Transverse colon (tissue), 4 donors: ENCODE data around the gene GIMAP4.

ENCODE experiments used
- CTCF ChIP-seq, 5 experiments: fragments of 200-600 bp in 3 of 5; fragments of 450-650 bp in 2 of 5; sonication (generic) in 3 of 5; IDR thresholded peaks; 1 replicate in 2 of 5; 2 replicates in 3 of 5; pipeline ENCODE4 v1.5.1; 2016 to 2017; ENCODE audit warnings: antibody characterized with exemption in 5 of 5, inconsistent platforms in 3 of 5, mild to moderate bottlenecking in 2 of 5, moderate library complexity in 1 of 5
- POLR2AphosphoS5 ChIP-seq, 3 donors: sonication (generic); formaldehyde crosslinking; IDR thresholded peaks; one replicate each; pipeline ENCODE4 v1.6.1; 2016; ENCODE audit warnings: antibody characterized with exemption in 3 of 3

- TF ChIP-seq POLR2AphosphoS5 (IDR thresholded peaks at IDR 0.05) (no peak), CTCF (IDR thresholded peaks at IDR 0.05) (no peak)
Observed at GRCh38 chr7:150560486-150560885, 6.7 kb upstream of the GIMAP4 start.
